Measurements from ENCODE around the gene PSD.

The PSD gene

DNA sequence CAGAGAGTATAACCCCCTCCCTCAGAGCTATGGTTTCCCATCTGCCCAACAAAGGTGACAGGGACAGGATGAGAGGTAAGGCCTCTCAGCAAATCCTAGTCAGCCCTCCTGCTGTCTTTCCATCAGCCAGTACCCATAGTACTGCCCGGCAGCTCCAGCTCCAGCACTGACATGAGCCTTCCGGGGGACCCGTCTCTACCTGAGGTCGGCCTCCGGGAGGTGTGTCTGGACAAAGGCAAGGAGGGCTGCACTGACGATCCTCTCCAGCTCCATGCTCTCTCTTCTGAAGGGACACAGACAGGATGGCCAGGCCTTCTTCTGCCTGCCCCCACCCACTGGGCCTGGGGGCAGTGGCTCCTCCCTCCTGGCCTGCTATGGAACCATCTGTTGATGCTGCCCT, 6.3 kb upstream of the PSD start:
- H3K9ac ChIP-seq (ENCODE audit: low read length), result no peak overlapping the region
- no peak overlapping the region for H3K14ac ChIP-seq (ENCODE audit: low read length in 2 of 2)
- no peak overlapping the region for H2BK12ac ChIP-seq (ENCODE audit: low read length in 2 of 2)
- peaks cover 21% of the 10 kb centered on the region for H3K4me1 ChIP-seq (ENCODE audit: control insufficient read depth, insufficient read depth, low read depth, low read length)
- no peaks in the 10 kb centered on the region for H3K9me3 ChIP-seq (ENCODE audit: control insufficient read depth, low read length)
- H3K23ac ChIP-seq (ENCODE audit: low read length in 2 of 2), result no peak overlapping the region
- H3K79me1 ChIP-seq (replicated peaks; ENCODE audit: low read length, poor library complexity, severe bottlenecking), result peaks cover 33% of the 10 kb centered on the region
- H3K27me3 ChIP-seq (ENCODE audit: control insufficient read depth in 1 of 2, insufficient read depth in 1 of 2, low read length in 2 of 2), result no peaks in the 10 kb centered on the region
- H2AFZ ChIP-seq (ENCODE audit: low read depth, low read length), result no peak overlapping the region
- H3K27ac ChIP-seq (ENCODE audit: low read length, poor library complexity, severe bottlenecking), result no peak overlapping the region
- H4K8ac ChIP-seq (ENCODE audit: low read length), result no peak overlapping the region
- no peak overlapping the region for H3K18ac ChIP-seq (ENCODE audit: low read depth in 1 of 2, low read length in 2 of 2)
- 92% methylated on average over 6 of the region's 6 CpGs for WGBS
- no peak overlapping the region for H3K4me2 ChIP-seq (ENCODE audit: low read length, poor library complexity, severe bottlenecking)
- DNase-seq, result no peak
- no peak overlapping the region for H2BK5ac ChIP-seq (ENCODE audit: low read depth, low read length, poor library complexity, severe bottlenecking)
- peaks cover 22 to 35% of the 10 kb centered on the region in 2 experiments for H3K36me3 ChIP-seq (ENCODE audit: control insufficient read depth in 1 of 2, insufficient read depth in 2 of 2, low read depth in 1 of 2, low read length in 2 of 2)
- no peak overlapping the region for H3K4me3 ChIP-seq (ENCODE audit: insufficient read depth in 1 of 2, low read depth in 1 of 2, low read length in 2 of 2)
- H2BK15ac ChIP-seq (ENCODE audit: low read depth, poor library complexity, severe bottlenecking), result no peak overlapping the region
- H3K4ac ChIP-seq (ENCODE audit: low read depth in 1 of 2, low read length in 2 of 2), result no peak overlapping the region
- H2BK120ac ChIP-seq (ENCODE audit: low read depth, low read length), result no peak overlapping the region
- H2AK5ac ChIP-seq (ENCODE audit: low read length, severe bottlenecking), result no peak overlapping the region
- H4K91ac ChIP-seq (ENCODE audit: low read length), result no peak overlapping the region

DNA sequence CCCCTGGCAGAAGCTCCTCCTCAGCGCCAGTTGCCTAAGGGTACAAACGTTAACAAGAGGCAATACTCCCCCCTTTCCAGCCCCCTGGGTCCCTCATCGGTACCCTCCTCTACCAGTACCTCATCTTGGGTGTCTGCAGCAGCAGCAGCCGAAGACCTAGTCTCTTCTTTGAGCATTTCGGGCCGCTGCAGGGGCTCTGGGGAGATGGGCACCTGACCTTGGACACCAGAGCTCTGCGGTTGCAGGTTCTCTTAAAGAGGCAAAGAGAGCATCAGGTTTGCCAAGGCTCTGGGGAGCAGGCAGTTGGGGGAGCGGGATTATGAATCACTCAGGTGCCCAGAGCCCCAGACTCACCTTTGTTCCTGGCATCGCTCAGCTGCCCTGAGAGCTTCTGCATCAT, 5.6 kb upstream of the PSD start:
- no peak for DNase-seq
- peaks cover 22 to 30% of the 10 kb centered on the region in 2 experiments for H3K36me3 ChIP-seq (ENCODE audit: control insufficient read depth in 1 of 2, insufficient read depth in 2 of 2, low read depth in 1 of 2, low read length in 2 of 2)
- 99% methylated on average over 9 of the region's 9 CpGs for WGBS

DNA sequence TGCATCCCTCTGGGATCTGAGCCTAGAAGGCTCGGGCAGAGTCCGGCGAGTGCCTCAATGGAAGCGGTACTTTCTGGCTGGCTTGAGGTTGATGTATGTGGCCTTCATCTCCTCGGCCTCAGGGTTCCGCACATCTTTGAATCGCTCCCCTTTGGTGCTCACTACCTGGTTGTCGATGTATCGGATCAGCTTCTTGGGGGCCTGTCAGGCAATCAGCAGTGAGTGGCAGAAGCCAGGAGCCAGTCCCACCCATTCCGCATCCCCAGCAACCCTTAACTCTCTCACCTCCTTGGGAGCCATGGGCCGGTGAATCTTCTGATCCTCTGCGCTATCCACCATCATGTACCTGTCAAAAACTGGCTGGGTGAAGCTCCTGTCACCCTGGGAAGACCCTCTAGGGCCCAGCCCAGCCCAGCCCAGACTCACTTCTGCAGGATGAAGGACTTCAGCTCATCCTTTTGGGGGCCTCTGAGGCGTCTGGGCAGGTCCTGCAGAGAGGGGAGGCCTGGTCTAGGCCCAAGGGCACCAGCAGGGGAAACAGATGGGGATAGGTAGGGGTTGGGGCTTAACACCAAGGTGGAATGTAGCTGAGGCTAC, 4.9 kb upstream of the PSD start:
- no peak overlapping the region for H2BK15ac ChIP-seq (ENCODE audit: low read depth, poor library complexity, severe bottlenecking)
- no peak overlapping the region for H3K4me2 ChIP-seq (ENCODE audit: low read length, poor library complexity, severe bottlenecking)
- no peak overlapping the region for H3K27ac ChIP-seq (ENCODE audit: low read length, poor library complexity, severe bottlenecking)
- H2BK120ac ChIP-seq (ENCODE audit: low read depth, low read length), result no peak overlapping the region
- no peak overlapping the region for H3K23ac ChIP-seq (ENCODE audit: low read length in 2 of 2)
- WGBS, result 93% methylated on average over 13 of the region's 13 CpGs
- H3K36me3 ChIP-seq (ENCODE audit: control insufficient read depth in 1 of 2, insufficient read depth in 2 of 2, low read depth in 1 of 2, low read length in 2 of 2), result peaks cover 22 to 30% of the 10 kb centered on the region in 2 experiments
- no peak overlapping the region for H3K4ac ChIP-seq (ENCODE audit: low read depth in 1 of 2, low read length in 2 of 2)
- no peaks in the 10 kb centered on the region for H3K9me3 ChIP-seq (ENCODE audit: control insufficient read depth, low read length)
- no peak overlapping the region for H2AFZ ChIP-seq (ENCODE audit: low read depth, low read length)
- H3K14ac ChIP-seq (ENCODE audit: low read length in 2 of 2), result no peak overlapping the region
- H2AK5ac ChIP-seq (ENCODE audit: low read length, severe bottlenecking), result no peak overlapping the region
- H3K27me3 ChIP-seq (ENCODE audit: control insufficient read depth in 1 of 2, insufficient read depth in 1 of 2, low read length in 2 of 2), result peaks cover 8 to 9% of the 10 kb centered on the region in 2 experiments
- H3K79me1 ChIP-seq (replicated peaks; ENCODE audit: low read length, poor library complexity, severe bottlenecking), result peaks cover 28% of the 10 kb centered on the region
- peak overlapping the region; percentile 18 for H4K91ac ChIP-seq (ENCODE audit: low read length)
- no peak for DNase-seq
- H4K8ac ChIP-seq (ENCODE audit: low read length), result peak overlapping the region; percentile 19
- H2BK12ac ChIP-seq (ENCODE audit: low read length in 2 of 2), result no peak overlapping the region
- peaks cover 32% of the 10 kb centered on the region for H3K4me1 ChIP-seq (ENCODE audit: control insufficient read depth, insufficient read depth, low read depth, low read length)
- no peak overlapping the region for H2BK5ac ChIP-seq (ENCODE audit: low read depth, low read length, poor library complexity, severe bottlenecking)
- H3K9ac ChIP-seq (ENCODE audit: low read length), result peak overlapping the region; percentile 73
- H3K18ac ChIP-seq (ENCODE audit: low read depth in 1 of 2, low read length in 2 of 2), result no peak overlapping the region
- H3K4me3 ChIP-seq (ENCODE audit: insufficient read depth in 1 of 2, low read depth in 1 of 2, low read length in 2 of 2), result no peak overlapping the region

More for the DNA sequence above, 5.6 kb upstream of the PSD start:
- peaks cover 29% of the 10 kb centered on the region for H3K79me1 ChIP-seq (replicated peaks; ENCODE audit: low read length, poor library complexity, severe bottlenecking)
- no peak overlapping the region for H3K9ac ChIP-seq (ENCODE audit: low read length)
- peaks cover 2% of the 10 kb centered on the region in 2 experiments for H3K27me3 ChIP-seq (ENCODE audit: control insufficient read depth in 1 of 2, insufficient read depth in 1 of 2, low read length in 2 of 2)
- no peak overlapping the region for H4K8ac ChIP-seq (ENCODE audit: low read length)
- no peak overlapping the region for H2AFZ ChIP-seq (ENCODE audit: low read depth, low read length)
- H3K14ac ChIP-seq (ENCODE audit: low read length in 2 of 2), result no peak overlapping the region
- H3K18ac ChIP-seq (ENCODE audit: low read depth in 1 of 2, low read length in 2 of 2), result no peak overlapping the region
- no peak overlapping the region for H4K91ac ChIP-seq (ENCODE audit: low read length)
- no peak overlapping the region for H3K4me3 ChIP-seq (ENCODE audit: insufficient read depth in 1 of 2, low read depth in 1 of 2, low read length in 2 of 2)
- no peak overlapping the region for H3K4me2 ChIP-seq (ENCODE audit: low read length, poor library complexity, severe bottlenecking)
- no peak overlapping the region for H2BK5ac ChIP-seq (ENCODE audit: low read depth, low read length, poor library complexity, severe bottlenecking)
- H3K23ac ChIP-seq (ENCODE audit: low read length in 2 of 2), result no peak overlapping the region
- H3K9me3 ChIP-seq (ENCODE audit: control insufficient read depth, low read length), result no peaks in the 10 kb centered on the region
- H2BK12ac ChIP-seq (ENCODE audit: low read length in 2 of 2), result no peak overlapping the region
- no peak overlapping the region for H3K4ac ChIP-seq (ENCODE audit: low read depth in 1 of 2, low read length in 2 of 2)
- H3K27ac ChIP-seq (ENCODE audit: low read length, poor library complexity, severe bottlenecking), result no peak overlapping the region
- no peak overlapping the region for H2BK120ac ChIP-seq (ENCODE audit: low read depth, low read length)
- no peak overlapping the region for H2BK15ac ChIP-seq (ENCODE audit: low read depth, poor library complexity, severe bottlenecking)
- H2AK5ac ChIP-seq (ENCODE audit: low read length, severe bottlenecking), result no peak overlapping the region
- H3K4me1 ChIP-seq (ENCODE audit: control insufficient read depth, insufficient read depth, low read depth, low read length), result peaks cover 27% of the 10 kb centered on the region

DNA sequence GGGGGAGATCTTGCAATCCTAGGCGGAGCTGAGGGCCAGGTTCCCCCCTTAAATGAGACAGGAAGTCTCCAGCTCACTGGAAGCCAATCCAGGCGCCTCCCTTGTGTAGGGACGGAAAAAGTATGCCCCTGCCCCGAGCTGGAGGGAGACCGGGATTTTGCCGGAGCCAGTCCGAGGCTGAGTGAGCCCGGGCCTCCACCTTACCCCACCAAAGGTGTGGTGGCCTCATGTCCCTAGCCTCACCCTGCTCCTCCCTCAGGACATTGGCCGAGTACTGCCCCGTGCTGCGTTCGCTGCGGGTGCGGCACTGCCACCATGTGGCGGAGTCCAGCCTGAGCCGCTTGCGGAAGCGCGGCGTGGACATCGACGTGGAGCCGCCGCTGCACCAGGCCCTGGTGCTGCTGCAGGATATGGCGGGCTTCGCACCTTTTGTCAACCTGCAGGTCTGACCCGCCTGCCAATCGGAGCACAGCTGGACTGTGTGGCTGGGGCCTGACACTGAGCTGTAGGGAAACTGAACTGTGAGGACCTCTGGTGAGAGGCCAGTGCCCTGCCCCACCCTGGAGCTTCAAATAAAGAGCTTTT, 4.1 kb upstream of the PSD start:
- H3K4me1 ChIP-seq (ENCODE audit: control insufficient read depth, insufficient read depth, low read depth, low read length), result peaks cover 33% of the 10 kb centered on the region
- peak overlapping the region; percentile 20 for H4K8ac ChIP-seq (ENCODE audit: low read length)
- peak; percentile 78 for DNase-seq
- H3K36me3 ChIP-seq (ENCODE audit: control insufficient read depth in 1 of 2, insufficient read depth in 2 of 2, low read depth in 1 of 2, low read length in 2 of 2), result peaks cover 22 to 30% of the 10 kb centered on the region in 2 experiments
- peak overlapping the region in 1 of 2 experiments; percentile 94 for H3K4me3 ChIP-seq (ENCODE audit: insufficient read depth in 1 of 2, low read depth in 1 of 2, low read length in 2 of 2)
- H3K9me3 ChIP-seq (ENCODE audit: control insufficient read depth, low read length), result no peaks in the 10 kb centered on the region
- no peak overlapping the region for H2BK5ac ChIP-seq (ENCODE audit: low read depth, low read length, poor library complexity, severe bottlenecking)
- H2BK12ac ChIP-seq (ENCODE audit: low read length in 2 of 2), result no peak overlapping the region
- H3K18ac ChIP-seq (ENCODE audit: low read depth in 1 of 2, low read length in 2 of 2), result peak overlapping the region in 1 of 2 experiments; percentile 63
- peaks cover 16 to 17% of the 10 kb centered on the region in 2 experiments for H3K27me3 ChIP-seq (ENCODE audit: control insufficient read depth in 1 of 2, insufficient read depth in 1 of 2, low read length in 2 of 2)
- no peak overlapping the region for H2BK15ac ChIP-seq (ENCODE audit: low read depth, poor library complexity, severe bottlenecking)
- peak overlapping the region; percentile 98 for H3K4me2 ChIP-seq (ENCODE audit: low read length, poor library complexity, severe bottlenecking)
- H3K9ac ChIP-seq (ENCODE audit: low read length), result peak overlapping the region; percentile 73
- no peak overlapping the region for H2AK5ac ChIP-seq (ENCODE audit: low read length, severe bottlenecking)
- H3K4ac ChIP-seq (ENCODE audit: low read depth in 1 of 2, low read length in 2 of 2), result no peak overlapping the region
- no peak overlapping the region for H4K91ac ChIP-seq (ENCODE audit: low read length)
- H3K14ac ChIP-seq (ENCODE audit: low read length in 2 of 2), result peak overlapping the region in 1 of 2 experiments; percentile 67
- H2BK120ac ChIP-seq (ENCODE audit: low read depth, low read length), result no peak overlapping the region
- H3K27ac ChIP-seq (ENCODE audit: low read length, poor library complexity, severe bottlenecking), result no peak overlapping the region
- H3K23ac ChIP-seq (ENCODE audit: low read length in 2 of 2), result no peak overlapping the region
- WGBS, result 15% methylated on average over 28 of the region's 28 CpGs
- peak overlapping the region; percentile 20 for H2AFZ ChIP-seq (ENCODE audit: low read depth, low read length)
- H3K79me1 ChIP-seq (replicated peaks; ENCODE audit: low read length, poor library complexity, severe bottlenecking), result peaks cover 25% of the 10 kb centered on the region

All from mesenchymal stem cell (in vitro differentiated cells and primary cell).